ENCODE results near the gene UBR2. TPM values are rescaled to one million over a fixed set of nuclear protein-coding genes. Genes with fewer than 3 reads are reported as not detected.

The UBR2 gene
- total RNA-seq, 1 experiment from 2014 or later, result 20.1 TPM

GRCh38 chr6:42704251-42704936 is 140.6 kb downstream of the UBR2 start:
- intact Hi-C loops (cut with micrococcal nuclease), result no loop called here
- H3K9me3 Mint-ChIP-seq (ENCODE audit: unreplicated experiment), result no peaks in the 10 kb centered on the region

GRCh38 chr6:42704937-42705374 is 141.1 kb downstream of the UBR2 start:
- Mint-ChIP-seq H3K27ac (ENCODE audit: low read depth, unreplicated experiment) (no peak overlapping the region), H3K4me3 (ENCODE audit: unreplicated experiment) (no peak overlapping the region), H3K9me3 (ENCODE audit: unreplicated experiment) (no peaks in the 10 kb centered on the region), H3K36me3 (ENCODE audit: insufficient read depth, unreplicated experiment) (no peaks in the 10 kb centered on the region), H3K27me3 (ENCODE audit: insufficient read depth, unreplicated experiment) (no peaks in the 10 kb centered on the region), H3K4me1 (ENCODE audit: insufficient read depth, unreplicated experiment) (no peaks in the 10 kb centered on the region)
- no peak for DNase-seq (ENCODE audit: unreplicated experiment)
- ChIA-PET CTCF (interaction anchor here (0.5 to 0.8 kb wide), 4 partner anchors 10 to 195 kb away, joined by 3 to 5 read pairs (median 3); no protein-coding TSS in a partner anchor), POLR2A (interaction anchor here (1.4 kb wide), 1 partner anchor 10 kb away, joined by 5 read pairs; no protein-coding TSS in a partner anchor)
- no TSS peak for BruUV-seq (replicated peaks)
- TF ChIP-seq CTCF (IDR thresholded peaks at IDR 0.05; ENCODE audit: unreplicated experiment), result no peak
- intact Hi-C loops (cut with micrococcal nuclease), result no loop called here

More at GRCh38 chr6:42704251-42704936, 140.6 kb downstream of the UBR2 start:
- H3K27me3 Mint-ChIP-seq (ENCODE audit: insufficient read depth, unreplicated experiment), result no peaks in the 10 kb centered on the region
- no TSS peak for BruUV-seq (replicated peaks)
- POLR2A ChIA-PET, result interaction anchor here (0.9 to 1.4 kb wide), 2 partner anchors 9 to 13 kb away, joined by 3 to 5 read pairs; no protein-coding TSS in a partner anchor
- H3K4me1 Mint-ChIP-seq (ENCODE audit: insufficient read depth, unreplicated experiment), result no peaks in the 10 kb centered on the region
- CTCF ChIA-PET, result interaction anchor here (0.5 to 1.0 kb wide), 4 partner anchors 10 to 195 kb away, joined by 3 to 5 read pairs (median 4); no protein-coding TSS in a partner anchor
- H3K36me3 Mint-ChIP-seq (ENCODE audit: insufficient read depth, unreplicated experiment), result no peaks in the 10 kb centered on the region
- no peak overlapping the region for H3K27ac Mint-ChIP-seq (ENCODE audit: low read depth, unreplicated experiment)
- DNase-seq (ENCODE audit: unreplicated experiment), result no peak
- TF ChIP-seq CTCF (IDR thresholded peaks at IDR 0.05; ENCODE audit: unreplicated experiment), result no peak
- H3K4me3 Mint-ChIP-seq (ENCODE audit: unreplicated experiment), result no peak overlapping the region

- no peaks in the 10 kb centered on the region for H3K4me1 Mint-ChIP-seq (ENCODE audit: insufficient read depth, unreplicated experiment)
- H3K27ac Mint-ChIP-seq (ENCODE audit: low read depth, unreplicated experiment), result no peak overlapping the region
- ChIA-PET CTCF (interaction anchor here (1.4 kb wide), 1 partner anchor 20 kb away, joined by 3 read pairs; no protein-coding TSS in a partner anchor), POLR2A (no interaction called here)
- H3K4me3 Mint-ChIP-seq (ENCODE audit: unreplicated experiment), result no peak overlapping the region
- no peaks in the 10 kb centered on the region for H3K27me3 Mint-ChIP-seq (ENCODE audit: insufficient read depth, unreplicated experiment)
- intact Hi-C loops (cut with micrococcal nuclease), result no loop called here
- no TSS peak for BruUV-seq (replicated peaks)
- no peak for DNase-seq (ENCODE audit: unreplicated experiment)
- H3K36me3 Mint-ChIP-seq (ENCODE audit: insufficient read depth, unreplicated experiment), result no peaks in the 10 kb centered on the region
- H3K9me3 Mint-ChIP-seq (ENCODE audit: unreplicated experiment), result peaks cover 10% of the 10 kb centered on the region
- TF ChIP-seq CTCF (IDR thresholded peaks at IDR 0.05; ENCODE audit: unreplicated experiment), result no peak
Observed at GRCh38 chr6:42707595-42707994, 143.8 kb downstream of the UBR2 start.

- intact Hi-C loops (cut with micrococcal nuclease), result no loop called here
- Mint-ChIP-seq H3K4me3 (ENCODE audit: unreplicated experiment) (no peak overlapping the region), H3K9me3 (ENCODE audit: unreplicated experiment) (peaks cover 11% of the 10 kb centered on the region), H3K27ac (ENCODE audit: low read depth, unreplicated experiment) (no peak overlapping the region), H3K36me3 (ENCODE audit: insufficient read depth, unreplicated experiment) (no peaks in the 10 kb centered on the region), H3K4me1 (ENCODE audit: insufficient read depth, unreplicated experiment) (no peaks in the 10 kb centered on the region), H3K27me3 (ENCODE audit: insufficient read depth, unreplicated experiment) (no peaks in the 10 kb centered on the region)
- no peak for TF ChIP-seq CTCF (IDR thresholded peaks at IDR 0.05; ENCODE audit: unreplicated experiment)
- no TSS peak for BruUV-seq (replicated peaks)
- no peak for DNase-seq (ENCODE audit: unreplicated experiment)
- CTCF ChIA-PET, result interaction anchor here (0.6 kb wide), 1 partner anchor 407 kb away, joined by 3 read pairs; no protein-coding TSS in a partner anchor
- POLR2A ChIA-PET, result interaction anchor here (0.7 kb wide), 1 partner anchor 37 kb away, joined by 6 read pairs; no protein-coding TSS in a partner anchor
Observed at GRCh38 chr6:42708096-42708495, 144.3 kb downstream of the UBR2 start.
